ENCODE data around the gene FGF18.

Gene FGF18

GRCh38 chr5:171467107-171467506 is 47.7 kb downstream of the FGF18 start:
- DNase-seq (ENCODE audit: low read depth in 2 of 2): no peak

- no peak for DNase-seq (ENCODE audit: low read depth in 2 of 2)
Measured at GRCh38 chr5:171469326-171469725, 49.9 kb downstream of the FGF18 start.

GRCh38 chr5:171470420-171470819 is 51.0 kb downstream of the FGF18 start:
- DNase-seq (ENCODE audit: low read depth in 2 of 2): no peak

GRCh38 chr5:171474230-171474813 is 54.9 kb downstream of the FGF18 start:
- no peak for DNase-seq (ENCODE audit: low read depth in 2 of 2)

- DNase-seq (ENCODE audit: low read depth in 2 of 2): no peak
Measured at GRCh38 chr5:171475596-171475995, 56.1 kb downstream of the FGF18 start.

GRCh38 chr5:171476701-171477100 is 57.3 kb downstream of the FGF18 start:
- DNase-seq (ENCODE audit: low read depth in 2 of 2): no peak

GRCh38 chr5:171477101-171477500 is 57.7 kb downstream of the FGF18 start:
- DNase-seq (ENCODE audit: low read depth in 2 of 2): no peak

- DNase-seq (ENCODE audit: low read depth in 2 of 2): no peak
Measured at GRCh38 chr5:171477666-171478065, 58.2 kb downstream of the FGF18 start.

- no peak for DNase-seq (ENCODE audit: low read depth in 2 of 2)
Measured at GRCh38 chr5:171478946-171479775, 59.7 kb downstream of the FGF18 start.

GRCh38 chr5:171479776-171480125 is 60.3 kb downstream of the FGF18 start:
- DNase-seq (ENCODE audit: low read depth in 2 of 2): no peak

GRCh38 chr5:171480239-171480638 is 60.8 kb downstream of the FGF18 start:
- DNase-seq (ENCODE audit: low read depth in 2 of 2): no peak

- no peak for DNase-seq (ENCODE audit: low read depth in 2 of 2)
Measured at GRCh38 chr5:171481571-171482433, 62.4 kb downstream of the FGF18 start.

- DNase-seq (ENCODE audit: low read depth in 2 of 2): no peak
Measured at GRCh38 chr5:171482434-171482730, 62.9 kb downstream of the FGF18 start.

- DNase-seq (ENCODE audit: low read depth in 2 of 2): no peak
Measured at GRCh38 chr5:171483551-171484135, 64.2 kb downstream of the FGF18 start.

- DNase-seq (ENCODE audit: low read depth in 2 of 2): peak in 1 of 2 donors; percentile 26
Measured at GRCh38 chr5:171484460-171484899, 65.0 kb downstream of the FGF18 start.

GRCh38 chr5:171485668-171486067 is 66.2 kb downstream of the FGF18 start:
- no peak for DNase-seq (ENCODE audit: low read depth in 2 of 2)

- no peak for DNase-seq (ENCODE audit: low read depth in 2 of 2)
Measured at GRCh38 chr5:171486613-171487012, 67.2 kb downstream of the FGF18 start.

GRCh38 chr5:171488876-171489275 is 69.4 kb downstream of the FGF18 start:
- no peak for DNase-seq (ENCODE audit: low read depth in 2 of 2)

- DNase-seq (ENCODE audit: low read depth in 2 of 2): no peak
Measured at GRCh38 chr5:171492781-171493180, 73.3 kb downstream of the FGF18 start.

GRCh38 chr5:171493646-171494393 is 74.4 kb downstream of the FGF18 start:
- DNase-seq (ENCODE audit: low read depth in 2 of 2): no peak

- DNase-seq (ENCODE audit: low read depth in 2 of 2): no peak
Measured at GRCh38 chr5:171494452-171495121, 75.1 kb downstream of the FGF18 start.

All from stimulated activated CD8-positive, alpha-beta memory T cell treated with anti-CD3 and anti-CD28 coated beads, Interleukin-7, amount 100 ng/mL, for 1 hour (primary cell).